ENCODE data around the gene ZDHHC18.

- TF ChIP-seq EZH2 (IDR thresholded peaks at IDR 0.05; ENCODE audit: insufficient read depth, poor library complexity, severe bottlenecking): no peak
- no peak for TF ChIP-seq EZH2phosphoT487 (IDR thresholded peaks at IDR 0.05; ENCODE audit: insufficient read depth, low read depth)
Measured at GRCh38 chr1:26848499-26848898, 22.0 kb downstream of the ZDHHC18 start.
